ELR (cell line): Measurements from ENCODE around the gene MIX23.
A peak's percentile ranks its signal among the peaks of the same experiment; 100 is the strongest.

ENCODE experiments used
- DNase-seq: peaks from one replicate; pipeline ENCODE4 v3.0.0-alpha.2; 2015; ENCODE audit warnings: low read depth

MIX23 gene

GRCh38 chr3:122351612-122352011 is 31.4 kb downstream of the MIX23 start:
- DNase-seq: no peak

- DNase-seq: peak; percentile 53
These were observed 32.1 kb downstream of the MIX23 start for GRCh38 chr3:122350814-122351418.

- no peak for DNase-seq
These were observed 33.9 kb downstream of the MIX23 start for GRCh38 chr3:122349171-122349570.

GRCh38 chr3:122343654-122344053 is 39.4 kb downstream of the MIX23 start:
- DNase-seq: peak; percentile 71

- no peak for DNase-seq
These were observed 40.2 kb downstream of the MIX23 start for GRCh38 chr3:122342803-122343202.

GRCh38 chr3:122332551-122332950 is 50.5 kb downstream of the MIX23 start:
- DNase-seq: no peak

GRCh38 chr3:122331886-122332285 is 51.1 kb downstream of the MIX23 start:
- no peak for DNase-seq

- DNase-seq: no peak
These were observed 57.3 kb downstream of the MIX23 start for GRCh38 chr3:122325769-122326168.

GRCh38 chr3:122324871-122325323 is 58.1 kb downstream of the MIX23 start, which contains the start of gene CSTA:
Gene CSTA (plus strand): TSS chr3:122325248. CDS start chr3:122325293, 45 bp downstream.
- no peak for DNase-seq

- DNase-seq: no peak
These were observed 60.6 kb downstream of the MIX23 start for GRCh38 chr3:122322095-122323075.

- no peak for DNase-seq
These were observed 64.4 kb downstream of the MIX23 start for GRCh38 chr3:122318620-122319019.

- DNase-seq: no peak
These were observed 66.7 kb downstream of the MIX23 start for GRCh38 chr3:122316368-122316767.

GRCh38 chr3:122315619-122316018 is 67.4 kb downstream of the MIX23 start:
- no peak for DNase-seq

- peak; percentile 55 for DNase-seq
These were observed 68.7 kb downstream of the MIX23 start for GRCh38 chr3:122314228-122314876.

- no peak for DNase-seq
These were observed 69.8 kb downstream of the MIX23 start for GRCh38 chr3:122313281-122313680.

- DNase-seq: no peak
These were observed 70.2 kb downstream of the MIX23 start for GRCh38 chr3:122312826-122313225.

- no peak for DNase-seq
These were observed 72.7 kb downstream of the MIX23 start for GRCh38 chr3:122310361-122310760.
